Measurements from ENCODE around the gene PPP2R2C.

- TF ChIP-seq MAFK (IDR thresholded peaks at IDR 0.05; ENCODE audit: low read depth, low read length) (no peak), RFX5 (IDR thresholded peaks at IDR 0.05; ENCODE audit: low read depth, low read length) (no peak), CTCF (conservative IDR thresholded peaks at IDR 0.05; ENCODE audit: low read depth, low read length) (no peak), USF2 (IDR thresholded peaks at IDR 0.05; ENCODE audit: low read depth, low read length) (no peak), RAD21 (IDR thresholded peaks at IDR 0.05; ENCODE audit: low read length) (no peak), POLR2A (IDR thresholded peaks at IDR 0.05; ENCODE audit: low read depth, low read length) (no peak), MAZ (IDR thresholded peaks at IDR 0.05; ENCODE audit: borderline replicate concordance, low read depth, low read length) (no peak), CEBPB (IDR thresholded peaks at IDR 0.05; ENCODE audit: low read depth, low read length) (no peak), FOS (IDR thresholded peaks at IDR 0.05; ENCODE audit: low read depth, low read length) (no peak), SMC3 (IDR thresholded peaks at IDR 0.05; ENCODE audit: low read depth, low read length) (no peak)
These were observed 106.8 kb downstream of the PPP2R2C start for GRCh38 chr4:6365545-6366086.

All from IMR-90 (cell line).